ENCODE measurements around the gene GTF3C6. TPM values are rescaled to one million over a fixed set of nuclear protein-coding genes. Genes with fewer than 3 reads are reported as not detected.
A peak's percentile ranks its signal among the peaks of the same experiment; 100 is the strongest.

The GTF3C6 gene, protein sequence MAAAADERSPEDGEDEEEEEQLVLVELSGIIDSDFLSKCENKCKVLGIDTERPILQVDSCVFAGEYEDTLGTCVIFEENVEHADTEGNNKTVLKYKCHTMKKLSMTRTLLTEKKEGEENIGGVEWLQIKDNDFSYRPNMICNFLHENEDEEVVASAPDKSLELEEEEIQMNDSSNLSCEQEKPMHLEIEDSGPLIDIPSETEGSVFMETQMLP
- 113 TPM for polyA plus RNA-seq (2013, experiment 1 of 2)
- polyA plus RNA-seq (2013, experiment 2 of 2): 116 TPM

DNA sequence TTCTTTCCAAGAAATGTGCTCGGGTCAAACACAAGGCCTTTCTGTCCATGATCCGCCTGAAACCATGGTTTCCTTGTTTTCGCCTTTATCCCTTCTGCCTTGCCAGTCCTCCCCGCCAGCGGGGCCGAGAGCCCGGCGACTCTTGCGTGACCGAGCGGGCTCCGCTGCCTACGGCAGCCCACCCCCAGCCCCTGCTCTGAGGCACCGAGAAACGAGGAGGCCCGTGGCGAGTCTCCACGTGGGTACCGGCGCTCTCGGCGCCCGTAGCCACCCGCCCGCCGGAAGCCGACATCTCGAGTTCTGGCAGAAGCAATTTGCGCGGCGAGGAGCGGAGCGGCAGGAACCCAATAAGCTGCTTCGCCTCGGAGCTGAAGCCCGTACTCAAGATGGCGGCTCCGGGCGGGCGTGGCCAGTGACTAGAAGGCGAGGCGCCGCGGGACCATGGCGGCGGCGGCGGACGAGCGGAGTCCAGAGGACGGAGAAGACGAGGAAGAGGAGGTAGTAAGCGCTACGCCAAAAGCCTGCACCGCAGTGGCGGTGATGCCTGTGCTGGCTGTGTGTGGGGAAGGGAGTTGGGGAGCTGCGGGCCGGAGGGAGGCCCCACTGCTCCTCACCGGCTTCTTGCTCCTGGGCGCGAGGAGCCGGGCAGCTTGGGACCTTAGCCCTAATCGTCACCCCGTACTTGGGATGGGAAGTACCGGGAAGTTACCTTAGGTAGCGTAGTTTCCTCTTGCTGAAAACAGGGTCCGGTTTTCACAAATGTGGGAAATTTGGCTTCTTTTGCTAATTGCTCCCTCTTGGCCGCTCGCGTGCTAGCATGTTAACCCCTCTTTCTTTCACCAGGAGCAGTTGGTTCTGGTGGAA, at the start of gene GTF3C6:
Gene GTF3C6 (plus strand): TSS at position 378 of the 864 bp plus-strand sequence. CDS start 64 bp downstream, at position 442.
- Histone ChIP-seq H4K8ac (ENCODE audit: low read length) (peak within 1 kb of the TSS; percentile 100), H3K14ac (ENCODE audit: low read length in 2 of 2) (peak within 1 kb of the TSS; percentile 76 to 100), H2BK15ac (ENCODE audit: low read depth, poor library complexity, severe bottlenecking) (no peak within 1 kb of the TSS), H3K23ac (ENCODE audit: low read length in 2 of 2) (peak within 1 kb of the TSS; percentile 34 to 86), H3K27me3 (ENCODE audit: control insufficient read depth in 1 of 2, insufficient read depth in 1 of 2, low read length in 2 of 2) (no peaks in the 10 kb centered on the region), H4K91ac (ENCODE audit: low read length) (peak within 1 kb of the TSS; percentile 99), H3K36me3 (ENCODE audit: control insufficient read depth in 1 of 2, insufficient read depth in 2 of 2, low read depth in 1 of 2, low read length in 2 of 2) (peaks cover 16 to 36% of the 10 kb centered on the region in 2 experiments), H2BK5ac (ENCODE audit: low read depth, low read length, poor library complexity, severe bottlenecking) (peak within 1 kb of the TSS; percentile 85), H3K9ac (ENCODE audit: low read length) (peak within 1 kb of the TSS; percentile 100), H3K4me1 (ENCODE audit: control insufficient read depth, insufficient read depth, low read depth, low read length) (peaks cover 3% of the 10 kb centered on the region), H3K9me3 (ENCODE audit: control insufficient read depth, low read length) (no peaks in the 10 kb centered on the region), H3K4me3 (ENCODE audit: insufficient read depth in 1 of 2, low read depth in 1 of 2, low read length in 2 of 2) (peak within 1 kb of the TSS; percentile 97 to 99), H3K27ac (ENCODE audit: low read length, poor library complexity, severe bottlenecking) (peak within 1 kb of the TSS; percentile 93), H3K79me1 (replicated peaks; ENCODE audit: low read length, poor library complexity, severe bottlenecking) (peaks cover 16% of the 10 kb centered on the region), H3K4ac (ENCODE audit: low read depth in 1 of 2, low read length in 2 of 2) (peak within 1 kb of the TSS; percentile 93 to 100), H2AFZ (ENCODE audit: low read depth, low read length) (peak within 1 kb of the TSS; percentile 94), H3K18ac (ENCODE audit: low read depth in 1 of 2, low read length in 2 of 2) (peak within 1 kb of the TSS; percentile 99 to 100), H3K4me2 (ENCODE audit: low read length, poor library complexity, severe bottlenecking) (peak within 1 kb of the TSS; percentile 73), H2AK5ac (ENCODE audit: low read length, severe bottlenecking) (peak within 1 kb of the TSS; percentile 26), H2BK12ac (ENCODE audit: low read length in 2 of 2) (peak within 1 kb of the TSS; percentile 18 to 37), H2BK120ac (ENCODE audit: low read depth, low read length) (peak within 1 kb of the TSS; percentile 87)
- WGBS: 2% methylated on average over 68 of the region's 70 CpGs
- peak; percentile 94 for DNase-seq

DNA sequence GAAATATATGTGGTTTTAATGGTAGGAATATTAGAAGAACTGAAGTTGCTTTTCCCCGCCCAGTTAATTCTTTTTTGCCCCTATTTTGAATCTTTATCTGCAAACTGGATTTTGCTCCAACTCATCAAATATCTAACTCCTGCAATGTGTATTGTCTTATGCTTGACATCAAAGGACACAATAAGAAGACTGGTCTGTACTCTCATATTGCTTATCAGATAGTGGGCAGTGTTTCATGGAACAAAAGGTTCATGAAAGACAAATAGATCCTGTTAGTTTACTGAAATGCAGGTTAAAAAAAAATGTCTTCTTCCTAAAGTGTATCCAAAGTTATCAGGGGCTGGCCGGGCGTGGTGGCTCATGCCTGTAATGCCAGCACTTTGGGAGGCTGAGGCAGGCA, 27.7 kb upstream of the GTF3C6 start:
- Histone ChIP-seq H3K9me3 (ENCODE audit: control insufficient read depth, low read length) (no peaks in the 10 kb centered on the region), H3K23ac (ENCODE audit: low read length in 2 of 2) (no peak overlapping the region), H3K18ac (ENCODE audit: low read depth in 1 of 2, low read length in 2 of 2) (no peak overlapping the region), H4K8ac (ENCODE audit: low read length) (no peak overlapping the region), H2BK5ac (ENCODE audit: low read depth, low read length, poor library complexity, severe bottlenecking) (no peak overlapping the region), H3K27ac (ENCODE audit: low read length, poor library complexity, severe bottlenecking) (no peak overlapping the region), H2AK5ac (ENCODE audit: low read length, severe bottlenecking) (no peak overlapping the region), H3K36me3 (ENCODE audit: control insufficient read depth in 1 of 2, insufficient read depth in 2 of 2, low read depth in 1 of 2, low read length in 2 of 2) (no peaks in the 10 kb centered on the region), H3K27me3 (ENCODE audit: control insufficient read depth in 1 of 2, insufficient read depth in 1 of 2, low read length in 2 of 2) (no peaks in the 10 kb centered on the region), H3K4me2 (ENCODE audit: low read length, poor library complexity, severe bottlenecking) (no peak overlapping the region), H4K91ac (ENCODE audit: low read length) (no peak overlapping the region), H2AFZ (ENCODE audit: low read depth, low read length) (no peak overlapping the region), H3K9ac (ENCODE audit: low read length) (no peak overlapping the region), H3K4me1 (ENCODE audit: control insufficient read depth, insufficient read depth, low read depth, low read length) (no peaks in the 10 kb centered on the region), H3K79me1 (replicated peaks; ENCODE audit: low read length, poor library complexity, severe bottlenecking) (no peaks in the 10 kb centered on the region), H3K4ac (ENCODE audit: low read depth in 1 of 2, low read length in 2 of 2) (no peak overlapping the region), H3K14ac (ENCODE audit: low read length in 2 of 2) (no peak overlapping the region), H2BK120ac (ENCODE audit: low read depth, low read length) (no peak overlapping the region), H3K4me3 (ENCODE audit: insufficient read depth in 1 of 2, low read depth in 1 of 2, low read length in 2 of 2) (no peak overlapping the region), H2BK15ac (ENCODE audit: low read depth, poor library complexity, severe bottlenecking) (no peak overlapping the region), H2BK12ac (ENCODE audit: low read length in 2 of 2) (no peak overlapping the region)
- DNase-seq: no peak
- WGBS: 96% methylated on average over 2 of the region's 3 CpGs

DNA sequence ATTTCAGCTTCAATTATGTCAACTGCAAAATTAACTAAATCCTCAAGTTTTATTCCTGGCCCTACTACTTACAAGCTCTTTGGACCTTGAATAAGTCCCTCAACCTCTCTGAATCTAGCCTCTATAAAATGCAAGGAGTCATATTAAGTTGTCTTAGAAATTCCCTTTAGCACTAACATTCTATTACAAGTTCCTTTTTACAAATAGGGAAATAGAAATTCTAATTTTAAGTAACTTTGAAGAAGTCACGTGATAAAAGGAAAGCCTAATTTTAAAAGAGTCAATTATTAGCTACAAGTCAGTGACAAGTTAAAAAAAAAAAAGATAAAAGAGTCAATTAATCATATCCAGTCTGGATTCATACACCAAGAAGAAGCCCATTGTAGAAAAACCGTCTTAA, 24.6 kb upstream of the GTF3C6 start:
- Histone ChIP-seq H3K4me1 (ENCODE audit: control insufficient read depth, insufficient read depth, low read depth, low read length) (no peaks in the 10 kb centered on the region), H3K27me3 (ENCODE audit: control insufficient read depth in 1 of 2, insufficient read depth in 1 of 2, low read length in 2 of 2) (no peaks in the 10 kb centered on the region), H3K18ac (ENCODE audit: low read depth in 1 of 2, low read length in 2 of 2) (no peak overlapping the region), H4K91ac (ENCODE audit: low read length) (no peak overlapping the region), H3K27ac (ENCODE audit: low read length, poor library complexity, severe bottlenecking) (no peak overlapping the region), H3K9ac (ENCODE audit: low read length) (no peak overlapping the region), H3K36me3 (ENCODE audit: control insufficient read depth in 1 of 2, insufficient read depth in 2 of 2, low read depth in 1 of 2, low read length in 2 of 2) (no peaks in the 10 kb centered on the region), H3K4ac (ENCODE audit: low read depth in 1 of 2, low read length in 2 of 2) (no peak overlapping the region), H2BK120ac (ENCODE audit: low read depth, low read length) (no peak overlapping the region), H3K23ac (ENCODE audit: low read length in 2 of 2) (no peak overlapping the region), H3K9me3 (ENCODE audit: control insufficient read depth, low read length) (no peaks in the 10 kb centered on the region), H2AFZ (ENCODE audit: low read depth, low read length) (no peak overlapping the region), H3K79me1 (replicated peaks; ENCODE audit: low read length, poor library complexity, severe bottlenecking) (no peaks in the 10 kb centered on the region), H3K4me3 (ENCODE audit: insufficient read depth in 1 of 2, low read depth in 1 of 2, low read length in 2 of 2) (no peak overlapping the region), H4K8ac (ENCODE audit: low read length) (no peak overlapping the region), H2AK5ac (ENCODE audit: low read length, severe bottlenecking) (no peak overlapping the region), H3K4me2 (ENCODE audit: low read length, poor library complexity, severe bottlenecking) (no peak overlapping the region), H2BK15ac (ENCODE audit: low read depth, poor library complexity, severe bottlenecking) (no peak overlapping the region), H2BK12ac (ENCODE audit: low read length in 2 of 2) (no peak overlapping the region), H2BK5ac (ENCODE audit: low read depth, low read length, poor library complexity, severe bottlenecking) (no peak overlapping the region), H3K14ac (ENCODE audit: low read length in 2 of 2) (no peak overlapping the region)
- WGBS: 100% methylated on average over 1 of the region's 2 CpGs
- no peak for DNase-seq

DNA sequence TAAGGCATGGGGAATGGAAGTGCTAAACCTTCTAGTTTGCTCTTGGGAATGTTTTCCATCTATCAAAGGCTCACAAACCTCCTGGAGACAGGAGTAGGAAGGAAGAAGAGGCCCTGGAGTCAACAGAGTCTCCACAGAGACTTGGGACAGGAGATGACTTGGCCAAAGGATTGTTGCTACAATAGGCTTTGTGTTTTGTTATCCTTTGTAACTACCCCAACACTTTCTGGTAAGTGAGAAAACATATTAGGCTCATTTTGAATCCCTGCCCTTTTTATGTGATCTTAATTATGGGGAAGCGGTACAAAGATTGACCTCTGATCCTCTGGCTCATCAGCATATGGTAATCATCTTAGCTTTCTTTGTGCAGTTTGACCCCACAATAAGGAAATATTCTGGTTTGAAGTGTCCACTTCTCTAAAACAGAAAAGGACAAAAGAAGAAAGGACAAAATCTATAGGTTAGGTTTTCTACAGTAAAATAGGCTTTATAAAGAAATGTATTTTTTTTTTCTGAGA, 24.1 kb upstream of the GTF3C6 start:
- Histone ChIP-seq H3K14ac (ENCODE audit: low read length in 2 of 2) (no peak overlapping the region), H2BK15ac (ENCODE audit: low read depth, poor library complexity, severe bottlenecking) (no peak overlapping the region), H2AFZ (ENCODE audit: low read depth, low read length) (no peak overlapping the region), H3K18ac (ENCODE audit: low read depth in 1 of 2, low read length in 2 of 2) (no peak overlapping the region), H4K91ac (ENCODE audit: low read length) (no peak overlapping the region), H2AK5ac (ENCODE audit: low read length, severe bottlenecking) (no peak overlapping the region), H3K23ac (ENCODE audit: low read length in 2 of 2) (no peak overlapping the region), H3K36me3 (ENCODE audit: control insufficient read depth in 1 of 2, insufficient read depth in 2 of 2, low read depth in 1 of 2, low read length in 2 of 2) (no peaks in the 10 kb centered on the region), H2BK120ac (ENCODE audit: low read depth, low read length) (no peak overlapping the region), H2BK12ac (ENCODE audit: low read length in 2 of 2) (no peak overlapping the region), H3K4ac (ENCODE audit: low read depth in 1 of 2, low read length in 2 of 2) (no peak overlapping the region), H3K9me3 (ENCODE audit: control insufficient read depth, low read length) (no peaks in the 10 kb centered on the region), H3K27ac (ENCODE audit: low read length, poor library complexity, severe bottlenecking) (no peak overlapping the region), H2BK5ac (ENCODE audit: low read depth, low read length, poor library complexity, severe bottlenecking) (no peak overlapping the region), H3K9ac (ENCODE audit: low read length) (no peak overlapping the region), H3K4me3 (ENCODE audit: insufficient read depth in 1 of 2, low read depth in 1 of 2, low read length in 2 of 2) (no peak overlapping the region), H3K4me2 (ENCODE audit: low read length, poor library complexity, severe bottlenecking) (no peak overlapping the region), H4K8ac (ENCODE audit: low read length) (no peak overlapping the region), H3K4me1 (ENCODE audit: control insufficient read depth, insufficient read depth, low read depth, low read length) (no peaks in the 10 kb centered on the region), H3K27me3 (ENCODE audit: control insufficient read depth in 1 of 2, insufficient read depth in 1 of 2, low read length in 2 of 2) (no peaks in the 10 kb centered on the region), H3K79me1 (replicated peaks; ENCODE audit: low read length, poor library complexity, severe bottlenecking) (no peaks in the 10 kb centered on the region)
- DNase-seq: no peak
- WGBS: 100% methylated on average over 1 of the region's 1 CpG

Measured in mesenchymal stem cell (in vitro differentiated cells and primary cell).